Measurements from ENCODE around the gene NKTR. TPM values are rescaled to one million over a fixed set of nuclear protein-coding genes. Genes with fewer than 3 reads are reported as not detected.

Gene NKTR
- total and polyA plus RNA-seq, 2 of the 13 experiments (the other 11 are each of a cell fraction or from before 2014, with no cell fraction given) = 41.3 to 59.6 TPM

DNA sequence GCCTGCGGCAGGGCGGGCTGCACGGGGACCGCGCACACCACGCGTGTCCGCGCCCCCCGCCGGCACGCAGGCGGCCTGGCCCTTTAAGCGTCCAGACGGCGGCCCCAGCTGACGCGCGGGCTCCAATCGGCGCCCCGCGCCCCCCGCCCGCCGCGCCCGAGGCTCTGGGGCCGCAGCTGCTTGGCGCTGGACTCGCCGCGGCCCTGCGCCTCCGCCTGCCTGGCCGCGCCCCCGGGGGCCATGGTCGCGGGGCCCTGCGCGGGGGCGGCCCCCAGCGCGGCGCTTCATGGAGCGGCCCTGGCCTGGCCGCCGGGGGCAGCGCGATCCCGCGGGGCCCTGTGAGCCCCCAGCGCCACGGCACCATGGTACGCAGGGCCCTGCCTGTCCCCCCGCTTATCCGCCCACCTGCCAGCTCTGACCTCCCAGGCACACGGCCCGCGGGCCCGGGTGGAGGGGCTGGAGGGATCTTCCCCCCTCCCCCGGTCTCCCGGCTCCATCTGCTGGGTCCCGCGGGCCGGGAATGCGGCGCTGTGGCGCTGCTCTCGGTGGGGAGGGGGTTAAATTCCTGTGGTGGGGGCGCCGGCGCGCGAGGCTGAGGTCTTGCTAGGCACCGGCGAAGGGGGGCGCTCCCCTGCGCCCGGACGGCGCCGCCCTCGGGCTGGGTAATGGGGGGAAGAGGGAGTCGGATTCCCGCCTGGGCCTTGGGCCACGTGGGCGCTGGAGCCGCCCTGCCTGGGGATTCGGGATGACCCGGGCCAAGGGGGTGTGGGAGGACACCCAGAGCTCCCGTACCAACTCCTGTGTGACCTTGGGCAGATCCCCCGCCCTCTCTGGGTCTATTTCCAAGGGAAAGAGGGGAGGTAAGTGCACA, 54.1 kb downstream of the NKTR start (continued):
- TF ChIP-seq, protein P1, sequence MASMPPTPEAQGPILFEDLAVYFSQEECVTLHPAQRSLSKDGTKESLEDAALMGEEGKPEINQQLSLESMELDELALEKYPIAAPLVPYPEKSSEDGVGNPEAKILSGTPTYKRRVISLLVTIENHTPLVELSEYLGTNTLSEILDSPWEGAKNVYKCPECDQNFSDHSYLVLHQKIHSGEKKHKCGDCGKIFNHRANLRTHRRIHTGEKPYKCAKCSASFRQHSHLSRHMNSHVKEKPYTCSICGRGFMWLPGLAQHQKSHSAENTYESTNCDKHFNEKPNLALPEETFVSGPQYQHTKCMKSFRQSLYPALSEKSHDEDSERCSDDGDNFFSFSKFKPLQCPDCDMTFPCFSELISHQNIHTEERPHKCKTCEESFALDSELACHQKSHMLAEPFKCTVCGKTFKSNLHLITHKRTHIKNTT (CRISPR knock-in tag; IDR thresholded peaks at IDR 0.05) = no peak
- TF ChIP-seq, protein P2, sequence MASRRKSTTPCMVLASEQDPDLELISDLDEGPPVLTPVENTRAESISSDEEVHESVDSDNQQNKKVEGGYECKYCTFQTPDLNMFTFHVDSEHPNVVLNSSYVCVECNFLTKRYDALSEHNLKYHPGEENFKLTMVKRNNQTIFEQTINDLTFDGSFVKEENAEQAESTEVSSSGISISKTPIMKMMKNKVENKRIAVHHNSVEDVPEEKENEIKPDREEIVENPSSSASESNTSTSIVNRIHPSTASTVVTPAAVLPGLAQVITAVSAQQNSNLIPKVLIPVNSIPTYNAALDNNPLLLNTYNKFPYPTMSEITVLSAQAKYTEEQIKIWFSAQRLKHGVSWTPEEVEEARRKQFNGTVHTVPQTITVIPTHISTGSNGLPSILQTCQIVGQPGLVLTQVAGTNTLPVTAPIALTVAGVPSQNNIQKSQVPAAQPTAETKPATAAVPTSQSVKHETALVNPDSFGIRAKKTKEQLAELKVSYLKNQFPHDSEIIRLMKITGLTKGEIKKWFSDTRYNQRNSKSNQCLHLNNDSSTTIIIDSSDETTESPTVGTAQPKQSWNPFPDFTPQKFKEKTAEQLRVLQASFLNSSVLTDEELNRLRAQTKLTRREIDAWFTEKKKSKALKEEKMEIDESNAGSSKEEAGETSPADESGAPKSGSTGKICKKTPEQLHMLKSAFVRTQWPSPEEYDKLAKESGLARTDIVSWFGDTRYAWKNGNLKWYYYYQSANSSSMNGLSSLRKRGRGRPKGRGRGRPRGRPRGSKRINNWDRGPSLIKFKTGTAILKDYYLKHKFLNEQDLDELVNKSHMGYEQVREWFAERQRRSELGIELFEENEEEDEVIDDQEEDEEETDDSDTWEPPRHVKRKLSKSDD (CRISPR knock-in tag; IDR thresholded peaks at IDR 0.05; ENCODE audit: low read depth) = no peak
- TF ChIP-seq ARNT (IDR thresholded peaks at IDR 0.05) = no peak
- TF ChIP-seq SIX4 (CRISPR knock-in tag; IDR thresholded peaks at IDR 0.05) = no peak
- TF ChIP-seq SMARCC2 (IDR thresholded peaks at IDR 0.05) = no peak
- TF ChIP-seq ZNF235 (CRISPR knock-in tag; IDR thresholded peaks at IDR 0.05; ENCODE audit: borderline replicate concordance) = no peak
- TF ChIP-seq, protein P3, sequence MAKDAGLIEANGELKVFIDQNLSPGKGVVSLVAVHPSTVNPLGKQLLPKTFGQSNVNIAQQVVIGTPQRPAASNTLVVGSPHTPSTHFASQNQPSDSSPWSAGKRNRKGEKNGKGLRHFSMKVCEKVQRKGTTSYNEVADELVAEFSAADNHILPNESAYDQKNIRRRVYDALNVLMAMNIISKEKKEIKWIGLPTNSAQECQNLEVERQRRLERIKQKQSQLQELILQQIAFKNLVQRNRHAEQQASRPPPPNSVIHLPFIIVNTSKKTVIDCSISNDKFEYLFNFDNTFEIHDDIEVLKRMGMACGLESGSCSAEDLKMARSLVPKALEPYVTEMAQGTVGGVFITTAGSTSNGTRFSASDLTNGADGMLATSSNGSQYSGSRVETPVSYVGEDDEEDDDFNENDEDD (CRISPR knock-in tag; IDR thresholded peaks at IDR 0.05; ENCODE audit: borderline replicate concordance) = peak; percentile 93
- TF ChIP-seq FOXA1 (IDR thresholded peaks at IDR 0.05) = no peak
- TF ChIP-seq FOXA1 (CRISPR knock-in tag; IDR thresholded peaks at IDR 0.05) = no peak
- no peak for TF ChIP-seq GATA4 (IDR thresholded peaks at IDR 0.05; ENCODE audit: borderline replicate concordance, low read depth)
- TF ChIP-seq, protein P4, sequence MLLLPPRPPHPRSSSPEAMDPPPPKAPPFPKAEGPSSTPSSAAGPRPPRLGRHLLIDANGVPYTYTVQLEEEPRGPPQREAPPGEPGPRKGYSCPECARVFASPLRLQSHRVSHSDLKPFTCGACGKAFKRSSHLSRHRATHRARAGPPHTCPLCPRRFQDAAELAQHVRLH (CRISPR knock-in tag; IDR thresholded peaks at IDR 0.05; ENCODE audit: borderline replicate concordance, low read depth) = no peak
- TF ChIP-seq, protein P5, sequence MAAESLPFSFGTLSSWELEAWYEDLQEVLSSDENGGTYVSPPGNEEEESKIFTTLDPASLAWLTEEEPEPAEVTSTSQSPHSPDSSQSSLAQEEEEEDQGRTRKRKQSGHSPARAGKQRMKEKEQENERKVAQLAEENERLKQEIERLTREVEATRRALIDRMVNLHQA (CRISPR knock-in tag; IDR thresholded peaks at IDR 0.05) = no peak
- TF ChIP-seq NCOA2 (CRISPR knock-in tag; IDR thresholded peaks at IDR 0.05) = no peak; the same call in 1 of the 2 replicates
- TF ChIP-seq RFXANK (CRISPR knock-in tag; IDR thresholded peaks at IDR 0.05) = no peak
- TF ChIP-seq ZNF589 (CRISPR knock-in tag; conservative IDR thresholded peaks at IDR 0.05) = no peak
- TF ChIP-seq, protein P6, sequence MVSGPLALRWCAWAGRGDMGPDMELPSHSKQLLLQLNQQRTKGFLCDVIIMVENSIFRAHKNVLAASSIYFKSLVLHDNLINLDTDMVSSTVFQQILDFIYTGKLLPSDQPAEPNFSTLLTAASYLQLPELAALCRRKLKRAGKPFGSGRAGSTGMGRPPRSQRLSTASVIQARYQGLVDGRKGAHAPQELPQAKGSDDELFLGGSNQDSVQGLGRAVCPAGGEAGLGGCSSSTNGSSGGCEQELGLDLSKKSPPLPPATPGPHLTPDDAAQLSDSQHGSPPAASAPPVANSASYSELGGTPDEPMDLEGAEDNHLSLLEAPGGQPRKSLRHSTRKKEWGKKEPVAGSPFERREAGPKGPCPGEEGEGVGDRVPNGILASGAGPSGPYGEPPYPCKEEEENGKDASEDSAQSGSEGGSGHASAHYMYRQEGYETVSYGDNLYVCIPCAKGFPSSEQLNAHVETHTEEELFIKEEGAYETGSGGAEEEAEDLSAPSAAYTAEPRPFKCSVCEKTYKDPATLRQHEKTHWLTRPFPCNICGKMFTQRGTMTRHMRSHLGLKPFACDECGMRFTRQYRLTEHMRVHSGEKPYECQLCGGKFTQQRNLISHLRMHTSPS (CRISPR knock-in tag; IDR thresholded peaks at IDR 0.05; ENCODE audit: low read depth) = no peak
- no peak for TF ChIP-seq ZNF160 (CRISPR knock-in tag; IDR thresholded peaks at IDR 0.05)
- no peak for TF ChIP-seq ZNF850 (CRISPR knock-in tag; conservative IDR thresholded peaks at IDR 0.05)
- no peak for TF ChIP-seq ARNT2 (CRISPR knock-in tag; IDR thresholded peaks at IDR 0.05; ENCODE audit: low read depth)
- no peak for TF ChIP-seq ZNF841 (CRISPR knock-in tag; IDR thresholded peaks at IDR 0.05; ENCODE audit: borderline replicate concordance)
- no peak for TF ChIP-seq TBX3 (IDR thresholded peaks at IDR 0.05; ENCODE audit: borderline replicate concordance)
